GM20431 (cell line): ENCODE measurements around the gene JAG1.
"Not testable (repeated sequence)": the region's sequence is repeated elsewhere in the genome, so short reads cannot be mapped to it uniquely, and the experiment has no call there.

Source experiments
- in situ Hi-C: fragments of 300-500 bp; cut with MseI, MboI; formaldehyde crosslinking; loops from one replicate; pipeline ENCODE4 v1.15.0; 2020; ENCODE audit warnings: low sequenced_read_pairs; ENCODE audit not compliant: unreplicated experiment

Gene JAG1

GRCh38 chr20:10594296-10594868 lies 79.4 kb downstream of the JAG1 start:
- in situ Hi-C loops = no loop called here

GRCh38 chr20:10591946-10592521 lies 81.8 kb downstream of the JAG1 start:
- in situ Hi-C loops = no loop called here

DNA sequence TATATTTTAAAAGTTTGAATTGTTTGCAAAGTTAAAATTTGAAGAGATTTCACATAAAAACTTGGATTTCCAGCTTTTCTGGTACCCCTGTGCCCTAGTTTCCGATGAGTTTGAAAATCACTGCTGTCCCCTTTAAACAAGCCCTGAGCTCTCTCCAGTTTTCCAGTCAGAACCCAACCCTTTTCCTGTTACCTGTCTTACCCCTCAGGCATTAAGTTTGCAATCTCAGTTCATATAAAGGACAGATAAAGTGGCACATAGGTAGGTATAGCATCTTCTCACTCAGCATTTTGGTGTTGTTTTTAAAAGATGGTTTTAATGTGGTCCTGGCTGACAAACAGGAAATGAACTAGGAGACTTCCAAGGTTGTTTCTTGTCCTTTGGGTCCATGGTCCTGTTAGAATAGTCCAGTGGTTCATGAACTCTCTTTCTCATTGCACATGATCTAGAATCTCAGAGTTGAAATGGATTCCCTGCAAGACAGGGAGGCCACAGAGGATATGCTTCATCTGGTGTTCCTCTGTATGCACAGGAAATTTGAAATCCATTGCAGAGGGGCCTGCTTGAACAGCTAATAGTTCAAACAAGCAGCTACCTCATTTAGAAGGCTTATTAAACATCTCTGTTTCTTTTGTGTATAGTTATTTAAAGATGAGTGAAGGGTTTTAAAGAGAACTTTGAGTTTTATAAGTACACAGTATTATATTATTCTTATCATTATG lies 82.7 kb downstream of the JAG1 start:
- in situ Hi-C loops = no loop called here

- in situ Hi-C loops = not testable (repeated sequence)
These were observed 83.4 kb downstream of the JAG1 start for GRCh38 chr20:10590446-10590845.
